ENCODE results near the gene NOC2L.

The NOC2L gene

GRCh38 chr1:927234-927633 is 31.8 kb downstream of the NOC2L start:
- no peak for DNase-seq

GRCh38 chr1:925561-926421 is 33.3 kb downstream of the NOC2L start:
- DNase-seq = no peak

- DNase-seq = no peak
These were observed 34.1 kb downstream of the NOC2L start for GRCh38 chr1:924656-925560.

GRCh38 chr1:923991-924655 is 34.9 kb downstream of the NOC2L start:
- DNase-seq = no peak

- peak; percentile 77 for DNase-seq
These were observed 35.7 kb downstream of the NOC2L start, which contains the start of gene SAMD11 for GRCh38 chr1:923131-923990. SAMD11 (plus strand) TSS chr1:923923; CDS start chr1:924432, 509 bp downstream.

GRCh38 chr1:921011-921837 is 37.8 kb downstream of the NOC2L start:
- peak; percentile 51 for DNase-seq

GRCh38 chr1:920521-920920 is 38.5 kb downstream of the NOC2L start:
- no peak for DNase-seq

- DNase-seq = no peak
These were observed 39.0 kb downstream of the NOC2L start for GRCh38 chr1:920010-920409.

GRCh38 chr1:919271-919872 is 39.7 kb downstream of the NOC2L start:
- DNase-seq = no peak

GRCh38 chr1:918843-919242 is 40.2 kb downstream of the NOC2L start:
- no peak for DNase-seq

- DNase-seq = no peak
These were observed 40.7 kb downstream of the NOC2L start for GRCh38 chr1:918353-918752.

- no peak for DNase-seq
These were observed 41.5 kb downstream of the NOC2L start for GRCh38 chr1:917466-918091.

GRCh38 chr1:917076-917459 is 42.0 kb downstream of the NOC2L start:
- DNase-seq = no peak

- DNase-seq = no peak
These were observed 42.6 kb downstream of the NOC2L start for GRCh38 chr1:916173-917075.

- no peak for DNase-seq
These were observed 43.5 kb downstream of the NOC2L start for GRCh38 chr1:915295-916172.

GRCh38 chr1:914891-915280 is 44.2 kb downstream of the NOC2L start:
- no peak for DNase-seq

GRCh38 chr1:914131-914890 is 44.7 kb downstream of the NOC2L start:
- no peak for DNase-seq
